HG02588 (cell line): Measurements from ENCODE around the gene ERO1B.
"Not testable (repeated sequence)": the region's sequence is repeated elsewhere in the genome, so short reads cannot be mapped to it uniquely, and the experiment has no call there.

Source experiments
- ATAC-seq: cut with Tn5 transposase; IDR thresholded peaks from one replicate; pipeline ENCODE4 v1.9.1; 2021; ENCODE audit warnings: mild to moderate bottlenecking, moderate library complexity; ENCODE audit not compliant: unreplicated experiment

Gene ERO1B

GRCh38 chr1:236193184-236193583 lies 88.6 kb downstream of the ERO1B start:
- no peak for ATAC-seq

- ATAC-seq = not testable (repeated sequence)
These were observed 93.7 kb downstream of the ERO1B start for GRCh38 chr1:236188084-236188483.

- not testable (repeated sequence) for ATAC-seq
These were observed 95.3 kb downstream of the ERO1B start for GRCh38 chr1:236186471-236186870.

GRCh38 chr1:236185687-236186086 lies 96.1 kb downstream of the ERO1B start:
- ATAC-seq = no peak

GRCh38 chr1:236181059-236181458 lies 100.7 kb downstream of the ERO1B start:
- no peak for ATAC-seq

- no peak for ATAC-seq
These were observed 102.1 kb downstream of the ERO1B start for GRCh38 chr1:236179634-236180033.

- ATAC-seq = no peak
These were observed 105.1 kb downstream of the ERO1B start for GRCh38 chr1:236176337-236177336.

- ATAC-seq = peak; percentile 63
These were observed 106.0 kb downstream of the ERO1B start for GRCh38 chr1:236175642-236176336.

GRCh38 chr1:236173174-236173767 lies 108.5 kb downstream of the ERO1B start:
- no peak for ATAC-seq

- no peak for ATAC-seq
These were observed 109.6 kb downstream of the ERO1B start for GRCh38 chr1:236172041-236172579.

- no peak for ATAC-seq
These were observed 112.9 kb downstream of the ERO1B start for GRCh38 chr1:236168716-236169429.

GRCh38 chr1:236167578-236167977 lies 114.2 kb downstream of the ERO1B start:
- ATAC-seq = no peak

GRCh38 chr1:236167154-236167553 lies 114.6 kb downstream of the ERO1B start:
- no peak for ATAC-seq

- no peak for ATAC-seq
These were observed 115.7 kb downstream of the ERO1B start for GRCh38 chr1:236166041-236166440.
